AG10803 (cell line): Measurements from ENCODE around the gene ZNF784.
A peak's percentile ranks its signal among the peaks of the same experiment; 100 is the strongest.

Experiments used
- DNase-seq: peaks from one replicate; pipeline ENCODE4 v3.0.0; 2010; ENCODE audit warnings: low read depth
- H3K4me3 ChIP-seq: 2 replicates; pipeline ENCODE4 v1.5.1; 2011; ENCODE audit warnings: mild to moderate bottlenecking, low read length, control low read depth
- CTCF ChIP-seq: conservative IDR thresholded peaks from 2 replicates; pipeline ENCODE4 v1.5.1; 2011; ENCODE audit warnings: mild to moderate bottlenecking, low read length, control low read depth, inconsistent platforms

The ZNF784 gene

GRCh38 chr19:55624109-55625003 is at the start of gene ZNF784:
Gene ZNF784 (minus strand): TSS chr19:55624566. CDS start chr19:55624561, 5 bp downstream.
- DNase-seq, result peak; percentile 88
- no peak for TF ChIP-seq CTCF
- peak within 1 kb of the TSS; percentile 75 for H3K4me3 ChIP-seq

GRCh38 chr19:55673889-55674288 is 49.5 kb upstream of the ZNF784 start:
- H3K4me3 ChIP-seq, result peak overlapping the region; percentile 87; the same call in 1 of the 2 replicates
- no peak for TF ChIP-seq CTCF
- DNase-seq, result no peak

- no peak overlapping the region for H3K4me3 ChIP-seq
- DNase-seq, result no peak
- TF ChIP-seq CTCF, result no peak
Observed at GRCh38 chr19:55673465-55673864, 49.1 kb upstream of the ZNF784 start.

- peak; percentile 14 for DNase-seq
- TF ChIP-seq CTCF, result no peak
- H3K4me3 ChIP-seq, result no peak overlapping the region
Observed at GRCh38 chr19:55672418-55672817, 48.1 kb upstream of the ZNF784 start.

GRCh38 chr19:55671054-55671378 is 46.6 kb upstream of the ZNF784 start:
- no peak for TF ChIP-seq CTCF
- no peak overlapping the region for H3K4me3 ChIP-seq
- DNase-seq, result no peak

GRCh38 chr19:55670280-55671053 is 46.1 kb upstream of the ZNF784 start:
- DNase-seq, result peak; percentile 9
- no peak overlapping the region for H3K4me3 ChIP-seq
- TF ChIP-seq CTCF, result no peak
